ENCODE measurements around the gene XPNPEP1.

The XPNPEP1 gene

DNA sequence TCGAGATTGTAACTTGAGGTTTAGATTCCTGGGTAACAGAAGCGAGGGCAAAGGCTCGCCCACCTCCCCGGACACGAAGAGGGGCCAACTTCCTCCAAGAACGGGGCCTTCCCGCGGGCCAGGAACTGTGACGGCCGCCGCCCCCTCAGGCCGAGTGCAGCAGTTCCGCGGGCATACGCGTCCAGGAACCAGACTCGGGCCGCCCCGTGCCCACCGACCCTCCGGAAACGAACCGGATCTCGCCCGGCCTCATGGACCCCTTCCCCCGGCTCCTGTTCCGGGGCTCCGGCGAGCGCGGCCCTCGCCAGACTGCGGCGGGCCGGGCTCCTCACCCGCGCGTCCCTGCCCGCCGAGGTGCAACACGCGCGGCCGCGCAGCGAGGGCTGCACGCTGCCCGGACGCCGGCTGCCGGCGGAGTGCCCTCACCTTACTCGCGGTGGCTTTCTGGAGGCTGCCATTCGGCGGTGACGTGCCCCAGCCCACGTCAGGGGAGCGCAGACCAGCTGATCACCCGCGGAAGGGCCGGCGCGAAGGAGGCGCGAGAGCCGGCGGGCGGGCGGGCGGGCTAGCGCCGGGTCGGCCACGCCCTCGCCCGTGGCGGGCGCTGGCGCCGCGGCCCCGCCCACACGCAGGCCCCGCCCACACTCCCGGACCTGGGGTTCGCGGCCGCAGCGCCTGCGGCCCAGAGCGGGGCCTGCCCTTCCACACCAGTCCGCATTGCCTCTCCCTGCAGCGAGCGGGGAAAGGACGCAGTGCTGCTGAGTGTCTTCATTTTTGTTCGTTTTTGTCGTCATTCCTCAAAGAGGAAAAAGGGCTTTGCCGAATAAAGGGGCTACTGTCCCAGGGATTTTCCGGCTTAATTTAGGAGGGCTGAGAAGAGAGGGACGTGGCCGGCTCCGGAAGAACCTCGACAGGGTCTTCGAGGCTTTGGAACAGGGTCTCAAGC, at the start of gene XPNPEP1:
Gene XPNPEP1 (minus strand): TSS at position 536 of the 946 bp plus-strand sequence. CDS start 78 bp downstream, at position 458.
- peak; percentile 80 for DNase-seq

DNA sequence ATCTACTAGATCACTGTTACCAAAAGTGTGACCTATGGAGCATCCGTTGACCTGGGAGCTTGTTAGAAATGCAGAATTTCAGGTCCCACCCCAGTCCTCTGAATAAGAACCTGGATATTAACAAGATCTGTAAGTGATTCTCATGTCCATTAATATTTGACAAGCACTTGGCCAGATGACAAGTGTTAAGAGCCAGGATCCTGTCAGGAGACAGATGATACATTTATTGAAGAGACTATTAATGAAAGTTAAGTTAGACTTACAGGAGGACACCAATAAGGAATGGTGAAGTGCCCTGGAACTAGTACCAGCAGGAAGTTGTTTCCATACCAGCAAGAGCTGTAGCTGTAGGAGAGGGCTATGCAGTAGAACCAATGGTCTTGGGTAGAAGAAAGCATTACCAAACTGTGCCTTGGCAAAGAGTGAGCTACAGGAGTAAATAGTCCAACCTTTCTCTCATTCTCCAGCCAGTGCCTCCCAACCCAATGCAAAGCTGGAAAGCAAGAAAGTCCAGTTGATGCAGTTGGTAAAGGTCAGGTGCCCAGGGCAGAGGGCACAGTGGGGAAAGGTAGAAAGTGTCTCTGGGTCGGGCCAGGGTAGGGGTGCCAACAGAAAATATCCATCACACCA, 49.2 kb upstream of the XPNPEP1 start:
- no peak for DNase-seq

DNA sequence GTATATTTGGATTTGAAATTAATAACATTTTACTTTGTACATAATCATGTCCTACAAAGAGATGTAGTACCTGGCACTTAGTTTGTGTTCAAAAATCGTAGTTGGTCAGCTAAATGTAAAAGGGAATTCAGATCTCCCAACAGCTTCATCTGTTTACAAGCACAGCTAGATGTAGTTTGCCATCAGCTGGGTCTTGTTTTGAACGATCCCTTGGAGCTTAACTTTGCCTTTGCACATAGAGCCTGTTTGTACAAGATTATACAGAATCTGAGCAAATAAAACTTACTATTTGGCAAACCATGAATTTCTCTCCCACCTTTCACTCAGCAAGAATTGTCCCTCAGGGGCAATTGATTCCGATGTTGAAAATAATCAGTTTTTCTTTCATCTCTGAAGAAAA, 48.3 kb upstream of the XPNPEP1 start:
- DNase-seq: no peak

DNA sequence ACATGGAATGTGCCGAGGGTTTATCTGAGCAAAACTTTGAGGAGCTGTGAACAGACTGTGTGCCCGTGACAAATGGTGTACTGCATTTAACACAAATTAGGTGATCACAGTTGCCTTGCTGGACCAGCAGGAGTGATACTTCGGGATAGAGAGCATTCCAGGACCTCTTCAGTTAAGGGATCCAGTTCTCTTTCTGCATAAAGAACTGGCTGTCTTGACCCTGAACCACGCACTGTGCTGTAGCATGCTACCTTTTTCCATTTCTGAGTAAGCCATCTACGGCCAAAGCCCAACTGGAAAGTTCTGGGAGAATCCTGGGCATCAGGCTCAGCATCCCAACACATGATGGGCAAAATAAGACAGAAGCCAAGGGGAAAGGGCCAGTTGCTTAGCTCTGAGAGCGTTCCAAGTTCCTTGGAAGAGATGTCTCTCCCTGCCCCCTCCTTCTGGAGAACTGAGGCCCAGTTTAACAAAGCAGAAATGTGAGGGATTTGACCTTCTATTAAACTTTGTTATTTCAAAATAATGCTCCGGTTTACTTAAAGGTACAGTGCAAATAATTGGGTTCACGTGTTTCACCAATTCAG, 46.5 kb upstream of the XPNPEP1 start:
- no peak for DNase-seq

DNA sequence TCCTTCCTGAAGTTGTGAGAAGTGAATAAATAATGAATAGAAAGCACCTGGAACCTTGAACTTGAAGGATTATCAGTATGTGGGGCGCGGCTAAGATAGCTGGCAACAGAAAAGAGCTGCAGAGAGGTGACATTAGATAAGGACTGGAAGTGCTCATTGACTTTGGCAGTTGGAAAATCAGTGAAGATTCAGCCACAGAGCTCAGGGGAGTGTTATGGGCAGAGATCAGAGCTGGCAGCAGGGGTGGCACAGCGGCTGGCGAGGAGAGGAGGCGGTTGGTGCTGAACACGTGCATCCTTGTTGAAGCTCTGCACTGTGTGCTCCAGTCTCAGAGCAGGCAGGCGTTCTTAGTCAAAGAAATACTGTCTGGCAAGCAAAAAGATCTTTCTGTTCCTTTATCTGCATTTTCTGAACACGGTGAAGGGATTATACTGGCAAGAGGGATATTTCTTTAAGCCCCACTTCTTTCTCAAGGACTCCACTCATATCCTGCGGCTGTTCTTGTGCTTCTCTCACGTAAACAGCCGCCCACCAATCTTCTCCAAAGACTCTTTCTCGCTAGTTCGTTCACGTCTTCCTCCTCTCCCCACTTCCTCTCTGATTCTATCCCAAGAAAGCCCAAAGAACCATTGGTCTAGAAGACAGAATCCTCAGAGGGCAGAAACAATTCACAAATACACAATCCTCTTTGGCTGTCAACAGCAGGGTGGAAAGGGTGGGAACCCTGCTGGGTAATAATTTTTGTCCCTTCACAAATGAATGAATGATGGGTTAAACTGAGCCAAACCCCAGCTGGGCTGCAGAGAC, 45.8 kb upstream of the XPNPEP1 start:
- DNase-seq: no peak

DNA sequence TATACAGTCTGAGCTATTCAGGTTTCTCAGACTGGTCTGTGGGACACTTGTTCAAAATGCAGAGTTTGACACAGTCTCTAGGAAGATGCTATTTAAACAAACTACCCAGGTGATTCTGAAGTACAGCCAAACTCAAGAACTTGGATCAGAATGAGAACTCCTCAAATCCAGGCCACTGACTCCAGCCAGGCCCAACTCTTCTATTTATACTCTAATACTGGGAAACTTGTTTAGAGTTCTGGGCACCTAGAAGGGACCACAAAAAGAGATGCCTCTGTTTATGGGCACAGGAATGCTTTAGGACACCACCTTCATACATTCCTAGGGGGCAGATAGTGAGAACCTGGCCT, 44.4 kb upstream of the XPNPEP1 start:
- DNase-seq: no peak

DNA sequence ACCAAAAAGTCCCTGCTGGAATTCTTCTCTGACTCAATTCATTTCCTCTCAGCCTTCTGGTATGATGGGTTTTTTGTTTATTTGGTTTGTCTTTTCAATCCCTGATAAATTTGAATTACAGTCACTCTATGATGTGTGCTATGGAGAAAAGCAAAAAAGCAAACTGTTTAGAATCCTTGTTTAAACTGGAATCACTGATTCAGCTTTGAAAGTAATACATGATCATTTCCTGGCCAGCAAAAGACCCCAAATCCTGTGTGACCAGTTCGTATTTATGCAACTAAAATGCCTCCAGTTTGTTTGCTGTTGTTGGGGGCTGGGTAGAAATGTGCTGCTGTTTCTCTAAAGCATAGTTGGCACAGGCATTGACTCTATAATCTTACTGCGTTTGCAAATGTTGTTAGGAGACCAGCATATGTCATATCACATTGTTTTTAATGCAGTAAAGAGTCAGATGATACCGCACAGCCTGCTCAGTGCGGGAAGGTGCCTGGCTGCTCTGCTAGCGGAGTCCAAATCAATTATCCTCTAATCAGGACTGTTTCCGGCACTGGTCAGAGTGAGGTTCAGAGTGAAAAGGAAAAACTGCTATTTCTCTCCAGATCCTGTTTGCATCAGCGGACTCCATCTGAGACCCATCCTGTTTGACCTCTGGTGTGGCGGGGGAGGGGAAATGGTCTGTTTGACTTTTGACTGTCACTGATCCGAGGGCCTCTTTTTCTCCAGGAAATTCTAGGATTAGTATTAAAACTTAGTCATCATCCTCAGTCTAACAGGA, 43.8 kb upstream of the XPNPEP1 start:
- DNase-seq: no peak

DNA sequence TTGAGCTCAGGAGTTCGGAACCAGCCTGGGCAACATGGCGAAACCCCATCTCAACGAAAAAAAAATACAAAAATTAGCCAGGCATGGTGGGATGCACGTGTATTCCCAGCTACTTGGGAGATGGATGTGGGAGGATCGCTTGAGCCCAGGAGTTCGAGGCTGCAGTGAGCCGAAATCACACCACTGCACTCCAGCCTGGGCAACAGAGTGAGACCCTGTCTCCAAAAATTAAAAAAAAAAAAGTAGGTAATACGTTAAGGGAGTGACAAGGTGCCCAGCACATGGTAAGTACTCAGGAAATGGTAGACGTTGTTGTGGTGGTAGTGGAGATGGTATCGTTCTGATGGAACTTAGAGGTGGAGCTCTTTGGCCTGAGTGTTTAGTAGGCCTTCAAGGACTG, 41.0 kb upstream of the XPNPEP1 start:
- DNase-seq: no peak

DNA sequence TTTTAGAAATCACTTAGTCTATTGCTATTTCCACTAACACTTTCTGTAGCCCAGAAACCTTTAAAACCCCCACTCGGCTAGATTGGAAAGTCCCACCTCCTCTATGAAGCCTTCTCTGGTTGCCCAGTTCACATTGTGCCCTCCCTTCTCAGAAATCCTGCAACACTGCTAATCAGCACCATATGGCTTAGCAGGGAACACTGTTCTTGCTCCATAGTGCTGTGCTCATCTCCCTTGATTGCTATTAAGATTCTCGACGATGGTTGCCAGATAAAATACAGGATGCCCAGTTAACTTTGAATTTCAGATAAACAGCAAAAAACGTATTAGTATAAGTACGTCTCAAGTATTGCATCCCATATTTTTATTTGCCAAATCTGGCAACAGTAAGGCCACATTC, 40.1 kb upstream of the XPNPEP1 start:
- no peak for DNase-seq

DNA sequence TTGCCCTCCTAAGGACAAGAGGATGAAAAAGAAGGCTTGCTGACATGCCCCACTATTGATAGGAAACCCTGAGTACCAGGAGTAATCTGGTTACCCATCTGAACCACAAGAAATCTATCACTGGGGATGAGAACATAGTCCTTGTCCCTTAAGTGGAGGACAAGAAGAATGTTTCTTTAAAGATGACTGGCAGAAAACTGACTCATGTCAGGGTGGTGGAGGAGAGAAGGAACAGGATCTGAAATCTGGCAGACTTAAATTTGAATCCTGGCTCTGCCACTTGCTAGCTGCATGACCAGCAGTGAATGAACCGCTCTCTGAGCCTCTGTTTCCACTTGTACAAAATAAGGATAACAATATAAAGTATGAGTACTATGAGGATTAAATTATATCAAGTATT, 38.9 kb upstream of the XPNPEP1 start:
- DNase-seq: no peak

DNA sequence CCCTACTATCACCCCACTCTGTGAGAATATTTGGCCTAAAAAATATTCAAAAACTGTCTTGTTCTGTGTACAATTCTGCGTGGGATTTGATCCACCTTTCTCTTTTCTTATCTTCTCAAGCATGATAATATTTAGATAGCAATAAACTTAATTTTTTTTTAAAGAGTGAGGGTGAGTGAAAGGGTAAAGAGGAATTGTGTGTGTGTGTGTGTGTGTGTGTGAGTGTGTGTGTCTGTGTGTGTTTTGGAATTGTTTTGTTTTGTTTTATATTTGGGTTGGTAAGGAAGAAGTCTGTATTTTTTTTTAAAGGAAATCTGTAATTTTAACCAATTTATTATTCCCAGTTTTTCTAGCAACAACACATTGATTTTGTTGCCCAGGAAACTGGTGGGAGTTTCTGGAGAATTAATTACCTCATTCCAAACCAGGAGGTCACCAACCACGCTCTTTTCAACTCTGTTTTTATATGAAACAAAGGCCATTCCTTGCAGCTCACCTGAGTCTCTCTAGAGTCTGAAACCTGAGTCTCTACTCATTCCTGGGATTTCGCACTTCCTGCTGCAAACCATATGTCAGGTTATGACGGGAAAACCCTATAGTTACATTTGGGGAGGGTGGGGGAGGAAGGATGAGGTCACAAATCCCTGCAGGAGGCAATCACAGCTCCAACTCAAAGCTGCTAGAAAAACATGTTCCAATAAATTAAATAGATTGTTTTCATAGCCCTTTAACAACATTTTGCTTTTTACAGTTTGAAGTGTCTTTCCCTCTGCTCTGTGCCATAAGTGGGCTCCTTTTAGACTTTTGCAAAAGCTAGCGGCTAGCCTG, 38.1 kb upstream of the XPNPEP1 start:
- DNase-seq: peak; percentile 15

DNA sequence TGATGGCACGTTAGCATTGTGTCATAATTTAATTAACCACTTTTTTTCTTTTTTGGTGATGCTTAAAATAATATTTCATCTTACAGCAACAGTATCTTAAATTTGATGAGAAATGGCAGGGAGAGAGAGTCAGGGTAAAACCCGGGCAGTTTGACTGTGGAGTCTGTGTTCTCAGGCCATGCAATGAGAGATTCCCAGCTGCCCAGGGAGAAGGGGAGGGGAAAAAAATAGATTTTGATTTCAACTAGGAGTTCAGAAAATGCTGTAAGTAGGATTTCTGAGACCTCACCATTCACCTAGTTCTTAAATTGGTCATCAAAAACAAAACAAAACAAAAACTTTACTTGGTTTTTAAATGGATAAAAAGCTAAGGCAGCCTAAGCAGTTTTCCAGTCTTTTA, 37.4 kb upstream of the XPNPEP1 start:
- DNase-seq: no peak

DNA sequence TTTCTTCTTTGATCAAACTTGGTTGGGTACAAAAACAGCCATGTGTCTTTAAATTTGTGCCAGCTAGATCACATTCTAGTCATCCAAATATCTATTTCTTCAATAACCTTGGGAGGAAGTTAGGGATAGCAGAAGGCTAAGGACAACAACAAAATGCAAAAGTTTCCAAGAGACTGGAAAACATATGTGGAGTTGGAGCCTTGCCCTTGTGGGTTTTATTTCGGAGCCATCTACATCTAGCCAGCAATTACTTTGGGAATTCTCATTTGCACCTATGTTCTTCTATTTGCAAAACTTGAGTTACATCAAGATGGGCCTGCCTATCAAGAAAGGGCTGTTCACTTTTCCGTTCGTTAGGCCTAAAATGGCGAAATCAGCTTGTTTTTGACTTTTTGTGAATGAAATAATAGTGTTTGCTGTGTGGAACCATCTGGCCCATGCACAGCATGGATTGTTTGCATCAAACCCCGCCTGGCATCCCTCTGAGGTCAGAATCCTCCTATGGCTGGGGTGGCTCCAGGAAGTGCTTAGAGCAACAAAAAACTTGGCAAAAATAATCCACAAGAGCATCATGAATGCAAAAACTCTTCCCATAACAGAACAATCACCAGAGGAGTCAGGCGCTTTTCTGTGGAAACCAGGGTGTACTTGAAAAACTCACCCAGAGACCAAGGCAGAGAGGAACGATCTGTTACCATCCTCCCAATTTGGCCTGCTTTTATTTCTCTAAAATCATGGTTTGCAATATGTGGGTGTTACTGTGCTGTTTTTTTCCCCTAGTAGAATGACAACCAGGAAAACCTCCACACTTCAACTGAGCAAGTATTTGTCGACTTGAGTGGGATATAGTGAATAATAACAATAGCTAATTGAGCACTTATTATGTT, 36.2 kb upstream of the XPNPEP1 start:
- DNase-seq: no peak

DNA sequence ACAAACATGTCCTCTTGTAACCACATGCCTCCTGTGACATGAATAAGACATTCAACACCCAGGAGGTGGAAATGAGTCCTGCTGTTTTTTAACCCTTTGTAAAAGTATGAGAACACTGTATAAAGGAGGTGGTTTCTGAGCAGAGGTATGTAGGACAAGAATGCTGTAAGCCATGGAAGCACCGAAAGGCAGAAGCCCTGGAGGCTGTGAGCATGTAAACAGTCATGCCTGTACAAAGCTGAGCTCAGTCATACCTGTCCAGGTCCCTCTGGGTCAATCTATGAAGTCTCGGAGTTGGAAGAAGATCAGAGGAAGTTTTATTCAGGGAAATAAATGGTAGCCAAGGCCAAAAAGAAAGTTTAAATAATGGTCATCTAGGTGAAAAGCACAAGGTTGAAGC, 34.7 kb upstream of the XPNPEP1 start:
- no peak for DNase-seq

DNA sequence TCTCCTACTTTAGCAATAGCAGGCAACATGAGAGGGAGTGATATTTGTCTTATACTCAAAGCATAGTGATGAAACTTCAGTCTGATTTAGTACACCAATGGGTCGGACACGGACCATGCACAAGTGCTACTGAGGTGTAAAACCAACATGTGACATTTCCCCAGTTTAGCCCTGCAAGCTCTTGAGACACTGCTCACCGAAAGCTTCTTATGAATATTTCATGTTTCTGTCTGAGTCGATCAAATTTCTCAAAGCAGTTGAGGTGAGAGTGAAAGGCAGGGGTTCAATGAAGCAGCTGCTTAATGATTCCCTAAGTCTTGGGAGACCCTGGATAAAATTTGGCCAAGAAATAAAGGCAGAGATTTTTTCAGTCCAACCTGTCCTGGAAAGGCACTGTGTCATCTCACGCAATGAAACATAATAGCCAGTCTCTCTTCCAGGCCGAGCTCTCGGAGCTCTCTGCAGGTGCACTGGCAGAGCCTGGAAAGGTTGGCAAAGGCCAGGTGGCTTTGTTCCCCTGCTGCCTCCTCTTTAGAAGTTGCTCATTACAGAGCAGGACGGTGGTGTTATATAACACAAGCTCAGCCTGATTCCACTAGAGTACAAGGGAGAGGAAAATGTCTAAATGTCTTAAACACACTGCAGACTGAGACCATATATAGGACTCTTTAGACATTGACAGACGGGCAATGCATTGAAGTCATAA, 33.9 kb upstream of the XPNPEP1 start:
- DNase-seq: no peak

DNA sequence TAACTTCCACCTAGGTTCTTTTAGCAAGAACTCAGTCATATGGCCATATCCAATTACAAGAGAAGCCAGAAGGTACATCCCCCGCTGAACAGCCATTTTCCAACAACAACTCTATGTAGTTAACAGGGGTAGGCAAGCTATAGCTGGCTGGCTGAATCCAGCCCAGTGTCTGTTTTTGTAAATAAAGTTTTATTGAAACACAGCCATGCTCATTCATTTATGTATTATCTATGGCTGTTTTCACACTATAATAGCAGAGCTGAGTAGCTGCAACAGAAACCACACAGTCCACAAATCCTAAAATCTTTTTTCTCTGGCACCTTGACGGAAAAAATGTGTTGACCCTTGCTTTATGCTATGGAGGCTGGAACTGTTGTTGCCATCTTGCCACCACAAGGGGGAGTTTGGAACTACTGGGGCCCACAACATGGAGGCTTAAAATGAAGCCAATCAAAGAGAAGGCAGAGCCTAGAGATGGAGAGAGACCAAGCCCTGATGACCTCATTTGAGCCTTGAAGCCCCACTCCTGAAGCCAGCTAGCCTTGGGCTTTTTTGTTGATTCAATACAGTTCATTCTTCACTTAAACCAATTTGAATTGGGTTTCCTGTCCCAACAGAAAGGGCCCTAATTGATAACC, 33.3 kb upstream of the XPNPEP1 start:
- DNase-seq: peak; percentile 4

DNA sequence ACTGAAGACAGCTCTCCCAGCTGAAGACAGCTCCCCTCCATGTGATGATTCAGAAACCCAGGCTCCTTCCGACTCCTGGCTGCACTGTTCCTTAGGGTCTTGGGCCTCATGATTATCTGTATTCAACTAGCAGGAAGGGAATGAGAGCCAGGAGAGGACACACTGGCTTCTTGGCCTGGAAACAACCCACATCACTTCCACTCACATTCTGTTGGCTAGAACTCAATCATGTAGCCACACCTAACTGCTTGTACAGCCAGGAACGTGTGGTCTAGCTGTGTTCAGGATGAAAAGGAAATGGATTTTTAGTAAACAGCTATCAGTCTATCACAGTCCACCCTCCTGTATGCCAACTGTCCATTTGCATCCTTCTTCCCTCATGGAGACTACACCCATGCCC, 30.5 kb upstream of the XPNPEP1 start:
- DNase-seq: peak; percentile 11

DNA sequence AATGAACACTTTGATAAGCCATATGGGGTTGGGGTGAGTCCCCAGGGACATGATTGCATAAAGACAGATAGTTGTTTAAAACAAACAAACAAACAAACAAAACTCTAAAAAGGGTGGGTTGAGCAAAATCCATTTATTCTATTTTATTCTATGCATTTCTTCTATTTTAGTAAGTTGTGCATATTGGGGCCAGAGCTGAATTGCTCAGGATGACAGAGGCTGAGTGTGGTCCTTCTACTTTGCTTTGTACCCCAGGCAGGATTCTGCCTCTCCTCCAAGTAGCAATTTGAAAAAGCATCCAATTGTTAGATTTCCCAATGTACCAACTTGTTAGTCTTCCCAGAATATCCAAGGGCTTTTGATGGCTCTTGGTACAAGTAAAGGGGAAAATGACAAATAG, 29.2 kb upstream of the XPNPEP1 start:
- DNase-seq: no peak
